DND-41 (cell line): ENCODE measurements around the gene SLC4A5.

Source experiments
- CTCF ChIP-seq: IDR thresholded peaks from 2 replicates; pipeline ENCODE4 v1.5.1; 2012; ENCODE audit warnings: borderline replicate concordance, low read length, moderate library complexity, mild to moderate bottlenecking; ENCODE audit not compliant: poor library complexity, severe bottlenecking; ENCODE audit errors: extremely low read depth
- EZH2 ChIP-seq: IDR thresholded peaks from 3 replicates; pipeline ENCODE4 v1.6.1; 2012; ENCODE audit warnings: borderline replicate concordance, low read depth, mild to moderate bottlenecking, moderate library complexity, low read length, inconsistent platforms; ENCODE audit not compliant: severe bottlenecking

- TF ChIP-seq CTCF (no peak), EZH2 (no peak)
These were observed 126.6 kb downstream of the SLC4A5 start for GRCh38 chr2:74216642-74217041.
